IPS-20b (cell line): ENCODE results near the gene GRIN1.
A peak's percentile ranks its signal among the peaks of the same experiment; 100 is the strongest.

Experiments
- H3K27ac ChIP-seq: one replicate; pipeline ENCODE4 v1.5.1; 2013; ENCODE audit warnings: low read length
- H3K27me3 ChIP-seq: 2 replicates; pipeline ENCODE4 v1.6.1; 2013; ENCODE audit warnings: mild to moderate bottlenecking, low read length, inconsistent platforms; ENCODE audit not compliant: insufficient read depth
- H3K36me3 ChIP-seq: 2 replicates; pipeline ENCODE4 v1.6.1; 2013; ENCODE audit warnings: low read depth, mild to moderate bottlenecking, inconsistent platforms, low read length, moderate library complexity; ENCODE audit not compliant: insufficient read depth
- H3K4me1 ChIP-seq: 2 replicates; pipeline ENCODE4 v1.6.1; 2013; ENCODE audit warnings: mild to moderate bottlenecking, control low read depth, inconsistent platforms, low read length, moderate library complexity; ENCODE audit not compliant: insufficient read depth
- H3K4me3 ChIP-seq: 2 replicates; pipeline ENCODE4 v1.5.1; 2013; ENCODE audit warnings: mild to moderate bottlenecking, low read length, inconsistent platforms
- H3K9ac ChIP-seq: 2 replicates; pipeline ENCODE4 v1.6.1; 2013; ENCODE audit warnings: low read depth, mild to moderate bottlenecking, inconsistent platforms, low read length, moderate library complexity
- H3K9me3 ChIP-seq: 2 replicates; pipeline ENCODE4 v1.6.1; 2013; ENCODE audit warnings: mild to moderate bottlenecking, low read depth, low read length, inconsistent platforms; ENCODE audit not compliant: insufficient read depth

GRIN1 gene

DNA sequence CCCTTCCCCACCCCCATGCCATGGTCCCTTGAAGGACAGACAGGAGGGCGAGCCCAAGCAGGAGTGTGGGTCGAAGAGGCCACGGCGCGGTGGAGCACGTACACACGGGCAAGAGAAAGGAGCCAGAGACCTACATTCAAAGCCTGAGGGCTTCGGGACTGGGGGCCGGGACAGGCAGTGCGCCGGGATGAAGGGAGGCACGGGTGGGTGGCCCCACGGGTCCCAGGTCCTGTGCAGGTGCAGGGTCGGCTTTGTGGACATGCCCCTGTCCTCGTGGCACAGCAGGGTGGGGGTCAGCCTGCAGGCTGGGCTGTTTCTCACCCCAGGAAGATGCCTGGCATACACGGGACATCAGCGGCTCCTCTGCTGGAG, 21.1 kb downstream of the GRIN1 start:
- H3K27me3 ChIP-seq = peaks cover 99% of the 10 kb centered on the region
- H3K4me1 ChIP-seq = no peaks in the 10 kb centered on the region
- H3K9ac ChIP-seq = no peak overlapping the region

DNA sequence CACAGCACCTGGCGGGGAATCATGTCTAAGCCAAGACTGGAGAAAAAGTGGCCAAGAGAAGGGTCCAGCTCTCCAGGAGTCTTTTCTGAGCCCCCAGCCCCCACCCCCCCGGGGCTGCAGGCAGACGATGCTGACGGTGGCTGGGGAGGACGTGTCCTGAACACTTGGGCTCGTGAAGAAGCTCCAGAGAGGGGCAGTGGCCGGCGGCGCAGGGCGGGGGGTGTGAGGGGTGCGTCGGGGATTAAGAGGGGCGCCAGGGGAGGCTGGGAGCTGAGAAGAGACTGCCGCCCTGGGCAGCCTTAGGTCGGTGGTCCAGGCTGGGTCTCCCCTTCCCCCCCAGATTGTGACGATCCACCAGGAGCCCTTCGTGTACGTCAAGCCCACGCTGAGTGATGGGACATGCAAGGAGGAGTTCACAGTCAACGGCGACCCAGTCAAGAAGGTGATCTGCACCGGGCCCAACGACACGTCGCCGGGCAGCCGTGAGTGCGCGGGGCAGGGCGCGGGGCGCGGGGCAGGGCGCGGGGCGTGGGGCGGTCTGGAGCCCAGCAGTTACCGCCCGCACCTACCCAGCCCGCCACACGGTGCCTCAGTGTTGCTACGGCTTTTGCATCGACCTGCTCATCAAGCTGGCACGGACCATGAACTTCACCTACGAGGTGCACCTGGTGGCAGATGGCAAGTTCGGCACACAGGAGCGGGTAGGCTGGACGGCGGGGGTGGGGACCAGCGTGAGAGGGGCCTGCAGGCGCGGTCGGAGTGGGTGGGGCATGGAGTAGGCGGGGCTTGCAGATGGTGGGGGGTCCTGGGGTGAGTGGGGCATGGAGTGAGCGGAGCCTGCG, 22.0 kb downstream of the GRIN1 start:
- H3K27me3 ChIP-seq = peaks cover 99% of the 10 kb centered on the region
- H3K9ac ChIP-seq = no peak overlapping the region
- no peak overlapping the region for H3K4me3 ChIP-seq
- no peaks in the 10 kb centered on the region for H3K36me3 ChIP-seq
- H3K9me3 ChIP-seq = no peaks in the 10 kb centered on the region
- no peaks in the 10 kb centered on the region for H3K4me1 ChIP-seq
- no peak overlapping the region for H3K27ac ChIP-seq

More for the DNA sequence above, 21.1 kb downstream of the GRIN1 start:
- H3K27ac ChIP-seq = no peak overlapping the region
- no peaks in the 10 kb centered on the region for H3K9me3 ChIP-seq
- no peaks in the 10 kb centered on the region for H3K36me3 ChIP-seq
- no peak overlapping the region for H3K4me3 ChIP-seq

DNA sequence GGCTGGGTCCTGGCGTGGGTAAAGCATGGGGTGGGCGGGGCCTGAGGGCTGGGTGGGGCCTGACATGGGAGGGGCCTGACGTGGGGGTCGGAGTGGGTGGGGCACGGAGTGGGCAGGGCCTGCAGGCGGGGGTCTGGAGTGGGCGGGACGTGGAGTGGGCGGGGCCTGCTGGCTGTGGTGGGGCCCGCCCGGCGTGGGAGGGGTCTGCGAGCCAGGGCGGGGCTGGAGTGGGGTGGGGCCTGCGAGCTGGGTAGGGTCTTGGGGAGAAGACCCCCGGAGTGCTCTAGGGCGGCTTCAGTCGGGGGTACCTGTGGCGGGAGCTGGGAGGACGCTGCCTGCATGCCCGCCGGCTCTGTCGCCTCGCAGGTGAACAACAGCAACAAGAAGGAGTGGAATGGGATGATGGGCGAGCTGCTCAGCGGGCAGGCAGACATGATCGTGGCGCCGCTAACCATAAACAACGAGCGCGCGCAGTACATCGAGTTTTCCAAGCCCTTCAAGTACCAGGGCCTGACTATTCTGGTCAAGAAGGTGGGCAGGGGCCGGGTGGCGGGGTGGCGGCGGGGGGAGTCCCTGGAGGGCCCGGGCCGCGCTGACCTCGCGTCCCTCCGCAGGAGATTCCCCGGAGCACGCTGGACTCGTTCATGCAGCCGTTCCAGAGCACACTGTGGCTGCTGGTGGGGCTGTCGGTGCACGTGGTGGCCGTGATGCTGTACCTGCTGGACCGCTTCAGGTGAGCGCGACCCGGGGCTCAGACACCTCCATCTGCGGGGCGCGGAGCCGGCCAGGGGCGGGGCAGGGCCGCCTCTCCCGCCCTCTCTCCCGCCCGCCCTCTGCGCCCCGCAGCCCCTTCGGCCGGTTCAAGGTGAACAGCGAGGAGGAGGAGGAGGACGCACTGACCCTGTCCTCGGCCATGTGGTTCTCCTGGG, 22.9 kb downstream of the GRIN1 start:
- no peak overlapping the region for H3K27ac ChIP-seq
- no peaks in the 10 kb centered on the region for H3K4me1 ChIP-seq
- H3K4me3 ChIP-seq = peak overlapping the region; percentile 43; the same call in 1 of the 2 replicates
- H3K9ac ChIP-seq = no peak overlapping the region
- peaks cover 99% of the 10 kb centered on the region for H3K27me3 ChIP-seq
- no peaks in the 10 kb centered on the region for H3K9me3 ChIP-seq
- H3K36me3 ChIP-seq = no peaks in the 10 kb centered on the region

DNA sequence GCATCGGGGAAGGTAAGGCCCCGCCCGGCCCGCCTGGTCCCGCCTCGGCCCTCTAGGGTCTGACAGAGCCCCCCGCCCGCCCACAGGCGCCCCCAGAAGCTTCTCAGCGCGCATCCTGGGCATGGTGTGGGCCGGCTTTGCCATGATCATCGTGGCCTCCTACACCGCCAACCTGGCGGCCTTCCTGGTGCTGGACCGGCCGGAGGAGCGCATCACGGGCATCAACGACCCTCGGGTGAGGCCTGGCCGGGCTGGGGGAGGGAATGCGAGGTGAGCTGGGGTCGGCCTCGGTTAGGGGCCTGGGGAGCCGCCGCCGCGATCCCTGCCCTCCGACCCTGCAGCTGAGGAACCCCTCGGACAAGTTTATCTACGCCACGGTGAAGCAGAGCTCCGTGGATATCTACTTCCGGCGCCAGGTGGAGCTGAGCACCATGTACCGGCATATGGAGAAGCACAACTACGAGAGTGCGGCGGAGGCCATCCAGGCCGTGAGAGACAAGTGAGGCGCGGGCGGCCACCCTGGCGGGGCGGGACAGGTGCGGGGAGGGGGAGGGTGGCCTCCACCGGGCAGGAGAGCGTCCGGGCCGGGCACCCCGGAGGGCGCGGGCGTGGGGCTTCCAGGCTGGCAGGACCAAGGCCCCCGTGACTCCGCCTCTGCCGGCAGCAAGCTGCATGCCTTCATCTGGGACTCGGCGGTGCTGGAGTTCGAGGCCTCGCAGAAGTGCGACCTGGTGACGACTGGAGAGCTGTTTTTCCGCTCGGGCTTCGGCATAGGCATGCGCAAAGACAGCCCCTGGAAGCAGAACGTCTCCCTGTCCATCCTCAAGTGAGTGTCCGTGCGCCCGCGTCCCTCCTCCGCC, 23.8 kb downstream of the GRIN1 start:
- Histone ChIP-seq H3K27me3 (peaks cover 100% of the 10 kb centered on the region), H3K4me3 (peak overlapping the region; percentile 56; the same call in 1 of the 2 replicates)

DNA sequence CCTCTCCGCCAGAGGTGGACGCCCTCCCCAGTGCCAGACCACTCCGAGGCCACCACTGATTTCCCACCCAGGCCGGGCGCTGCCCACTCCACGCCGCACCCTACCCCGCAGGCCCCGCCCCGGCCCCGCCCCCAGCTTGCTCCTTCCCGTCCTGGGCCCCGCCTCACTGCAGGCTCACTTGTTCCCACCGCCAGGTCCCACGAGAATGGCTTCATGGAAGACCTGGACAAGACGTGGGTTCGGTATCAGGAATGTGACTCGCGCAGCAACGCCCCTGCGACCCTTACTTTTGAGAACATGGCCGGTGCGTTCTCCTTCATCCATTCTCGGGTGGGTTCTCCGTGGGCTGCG, 24.4 kb downstream of the GRIN1 start:
- no peaks in the 10 kb centered on the region for H3K9me3 ChIP-seq
- peaks cover 100% of the 10 kb centered on the region for H3K27me3 ChIP-seq
- H3K4me1 ChIP-seq = no peaks in the 10 kb centered on the region
- peak overlapping the region; percentile 56; the same call in 1 of the 2 replicates for H3K4me3 ChIP-seq
- no peak overlapping the region for H3K27ac ChIP-seq
- H3K9ac ChIP-seq = no peak overlapping the region
- H3K36me3 ChIP-seq = no peaks in the 10 kb centered on the region

More for the DNA sequence above, 23.8 kb downstream of the GRIN1 start:
- H3K9ac ChIP-seq = no peak overlapping the region
- no peaks in the 10 kb centered on the region for H3K9me3 ChIP-seq
- H3K36me3 ChIP-seq = no peaks in the 10 kb centered on the region
- H3K27ac ChIP-seq = no peak overlapping the region
- no peaks in the 10 kb centered on the region for H3K4me1 ChIP-seq

DNA sequence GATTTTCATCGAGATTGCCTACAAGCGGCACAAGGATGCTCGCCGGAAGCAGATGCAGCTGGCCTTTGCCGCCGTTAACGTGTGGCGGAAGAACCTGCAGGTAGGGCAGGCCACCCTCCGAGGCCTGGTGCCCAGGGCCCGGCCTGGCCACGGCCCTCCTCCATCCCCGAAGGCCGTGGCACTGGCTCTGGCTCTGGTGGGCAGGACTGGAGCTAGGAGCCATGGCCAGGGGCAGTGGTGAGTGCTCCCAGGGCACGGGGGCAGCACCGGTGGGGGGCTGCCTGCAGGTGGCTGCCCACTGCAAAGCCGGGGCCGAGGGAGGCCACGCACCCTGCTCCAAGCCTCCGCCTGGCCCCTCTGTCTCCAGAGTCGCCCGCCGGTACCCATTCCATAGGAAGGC, 24.9 kb downstream of the GRIN1 start:
- Histone ChIP-seq H3K36me3 (no peaks in the 10 kb centered on the region), H3K9ac (no peak overlapping the region), H3K27ac (no peak overlapping the region), H3K27me3 (peaks cover 100% of the 10 kb centered on the region), H3K4me1 (no peaks in the 10 kb centered on the region), H3K4me3 (no peak overlapping the region), H3K9me3 (no peaks in the 10 kb centered on the region)

DNA sequence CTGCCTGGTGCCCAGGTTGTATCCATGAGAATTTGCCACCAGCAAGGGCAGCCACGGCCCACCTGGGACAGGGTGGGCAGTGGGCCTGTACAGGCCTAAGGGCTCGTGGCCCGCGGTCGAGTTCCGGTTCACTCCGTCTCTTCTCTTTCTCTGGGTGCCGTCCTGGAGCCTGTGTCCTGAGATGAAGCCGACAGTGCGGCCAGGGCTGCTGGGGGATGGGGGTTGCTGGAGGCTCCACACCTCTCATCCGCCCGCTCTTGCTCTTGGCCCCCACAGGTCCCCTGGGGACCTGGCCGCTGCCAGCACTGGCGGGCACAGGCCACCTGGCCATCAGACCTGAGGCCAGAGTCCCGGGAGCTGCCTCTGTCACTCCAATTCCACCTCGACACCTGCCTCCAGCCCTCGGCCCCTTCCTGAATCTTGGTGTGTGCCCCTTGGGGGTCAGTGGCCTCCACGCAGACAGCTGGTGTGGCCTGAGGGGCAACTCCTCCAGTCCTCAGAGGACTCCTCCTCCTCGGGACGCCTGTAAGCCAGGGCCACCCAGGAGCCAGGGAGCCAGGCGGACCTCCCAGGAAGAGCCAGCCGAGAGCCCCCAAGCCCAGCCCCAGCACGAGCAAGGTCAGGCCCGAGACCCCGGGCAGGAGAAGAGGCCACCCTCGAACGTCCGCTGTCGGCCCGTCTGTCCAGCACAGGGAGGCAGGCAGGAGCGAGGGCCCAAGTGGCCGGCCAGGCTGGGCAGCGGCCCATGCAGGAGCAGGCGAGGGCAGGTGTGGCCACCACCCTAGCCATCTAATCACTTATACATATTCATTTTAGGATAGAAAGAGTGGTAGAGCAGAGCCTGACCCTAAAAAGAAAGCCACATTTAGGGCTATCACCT, 25.7 kb downstream of the GRIN1 start:
- Histone ChIP-seq H3K4me3 (no peak overlapping the region), H3K36me3 (no peaks in the 10 kb centered on the region), H3K9me3 (no peaks in the 10 kb centered on the region), H3K4me1 (no peaks in the 10 kb centered on the region), H3K27ac (no peak overlapping the region), H3K27me3 (peaks cover 100% of the 10 kb centered on the region), H3K9ac (no peak overlapping the region)

DNA sequence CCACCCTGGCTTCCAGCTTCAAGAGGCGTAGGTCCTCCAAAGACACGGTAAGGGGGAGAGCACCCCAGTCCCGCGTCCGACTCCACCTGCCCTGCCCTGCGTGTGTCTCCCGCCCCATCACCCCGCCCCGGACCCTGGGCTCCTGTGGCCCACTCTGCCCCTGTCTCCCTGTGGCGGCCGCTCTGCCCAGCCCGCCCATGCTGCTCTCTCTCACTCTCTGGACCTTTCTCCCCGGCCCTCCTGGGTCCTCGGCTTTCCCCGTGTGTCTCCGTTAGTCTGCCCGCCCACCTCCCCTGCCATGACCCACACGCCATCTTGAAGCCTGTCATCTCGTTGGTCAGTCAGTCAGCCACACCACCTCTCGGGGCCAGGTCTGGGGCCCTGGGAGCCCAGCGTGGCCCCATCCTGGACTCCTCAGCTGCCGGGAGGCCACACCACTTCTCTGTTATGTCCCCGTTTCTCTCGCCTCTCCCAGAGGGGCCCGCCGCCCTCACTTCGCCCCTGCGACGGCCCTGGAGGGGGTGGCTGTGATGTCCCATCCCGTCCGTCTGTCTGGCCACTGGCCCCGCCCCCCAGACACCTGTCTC, 26.4 kb downstream of the GRIN1 start:
- peaks cover 100% of the 10 kb centered on the region for H3K27me3 ChIP-seq

DNA sequence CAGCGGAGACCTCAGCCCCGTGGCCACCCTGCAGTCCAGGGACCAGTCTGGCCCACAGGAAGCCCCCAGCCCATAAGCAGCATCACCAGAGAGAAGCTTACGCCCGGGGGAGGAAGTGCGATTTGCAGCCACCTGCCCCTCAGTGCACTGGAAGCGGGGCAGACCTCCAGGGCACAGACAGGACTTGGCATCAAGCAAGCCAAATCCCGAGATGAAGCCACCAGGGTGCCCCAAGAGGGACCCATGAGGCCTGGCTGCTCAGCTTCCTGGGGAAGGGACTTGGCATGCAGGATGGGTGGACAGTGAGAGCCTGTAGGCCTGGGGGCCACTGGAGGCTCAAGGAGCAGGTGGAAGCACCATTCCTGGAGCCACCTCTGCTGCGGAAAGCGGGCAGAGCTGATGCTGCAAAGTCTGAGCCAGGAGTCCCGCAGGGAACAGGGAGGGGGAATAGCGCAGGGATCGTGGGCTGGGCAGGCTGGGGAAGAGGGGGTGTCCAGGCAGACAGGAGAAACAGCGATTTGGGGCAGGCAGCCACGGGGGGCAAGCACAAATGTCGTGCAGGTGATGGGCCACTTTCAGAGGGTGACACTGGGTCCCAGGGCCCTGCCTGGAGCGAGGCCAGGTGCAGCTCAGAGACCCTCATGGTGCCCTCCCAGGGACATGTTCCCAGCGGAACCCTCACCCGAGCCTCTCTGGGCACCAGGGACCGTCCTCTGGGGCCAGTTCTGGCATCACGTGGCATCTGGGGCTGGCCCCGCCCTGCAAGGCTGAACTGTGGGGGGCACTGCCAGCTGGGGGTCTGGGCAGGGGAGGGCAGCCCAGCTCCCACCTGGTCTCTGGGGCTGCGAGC, 27.7 kb downstream of the GRIN1 start:
- Histone ChIP-seq H3K4me1 (no peaks in the 10 kb centered on the region), H3K27me3 (peaks cover 100% of the 10 kb centered on the region)

More for the DNA sequence above, 26.4 kb downstream of the GRIN1 start:
- no peaks in the 10 kb centered on the region for H3K36me3 ChIP-seq
- no peak overlapping the region for H3K9ac ChIP-seq
- no peaks in the 10 kb centered on the region for H3K9me3 ChIP-seq
- H3K27ac ChIP-seq = no peak overlapping the region
- H3K4me3 ChIP-seq = no peak overlapping the region
- H3K4me1 ChIP-seq = no peaks in the 10 kb centered on the region

DNA sequence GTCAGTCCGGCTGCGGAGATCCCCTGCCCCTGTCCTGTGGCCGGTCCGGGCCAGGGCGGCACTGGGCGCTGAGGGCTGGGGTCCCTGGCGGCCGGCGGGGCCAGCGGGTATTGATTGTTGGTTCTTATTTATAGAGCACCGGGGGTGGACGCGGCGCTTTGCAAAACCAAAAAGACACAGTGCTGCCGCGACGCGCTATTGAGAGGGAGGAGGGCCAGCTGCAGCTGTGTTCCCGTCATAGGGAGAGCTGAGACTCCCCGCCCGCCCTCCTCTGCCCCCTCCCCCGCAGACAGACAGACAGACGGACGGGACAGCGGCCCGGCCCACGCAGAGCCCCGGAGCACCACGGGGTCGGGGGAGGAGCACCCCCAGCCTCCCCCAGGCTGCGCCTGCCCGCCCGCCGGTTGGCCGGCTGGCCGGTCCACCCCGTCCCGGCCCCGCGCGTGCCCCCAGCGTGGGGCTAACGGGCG, 28.4 kb downstream of the GRIN1 start:
- H3K9me3 ChIP-seq = no peaks in the 10 kb centered on the region
- no peaks in the 10 kb centered on the region for H3K4me1 ChIP-seq
- H3K4me3 ChIP-seq = no peak overlapping the region
- H3K36me3 ChIP-seq = no peaks in the 10 kb centered on the region
- H3K9ac ChIP-seq = no peak overlapping the region
- peaks cover 100% of the 10 kb centered on the region for H3K27me3 ChIP-seq
- no peak overlapping the region for H3K27ac ChIP-seq

More for the DNA sequence above, 27.7 kb downstream of the GRIN1 start:
- H3K27ac ChIP-seq = no peak overlapping the region
- H3K9me3 ChIP-seq = no peaks in the 10 kb centered on the region
- no peaks in the 10 kb centered on the region for H3K36me3 ChIP-seq
- H3K9ac ChIP-seq = no peak overlapping the region
- no peak overlapping the region for H3K4me3 ChIP-seq
